ENCODE measurements around the gene RFX6.

DNA sequence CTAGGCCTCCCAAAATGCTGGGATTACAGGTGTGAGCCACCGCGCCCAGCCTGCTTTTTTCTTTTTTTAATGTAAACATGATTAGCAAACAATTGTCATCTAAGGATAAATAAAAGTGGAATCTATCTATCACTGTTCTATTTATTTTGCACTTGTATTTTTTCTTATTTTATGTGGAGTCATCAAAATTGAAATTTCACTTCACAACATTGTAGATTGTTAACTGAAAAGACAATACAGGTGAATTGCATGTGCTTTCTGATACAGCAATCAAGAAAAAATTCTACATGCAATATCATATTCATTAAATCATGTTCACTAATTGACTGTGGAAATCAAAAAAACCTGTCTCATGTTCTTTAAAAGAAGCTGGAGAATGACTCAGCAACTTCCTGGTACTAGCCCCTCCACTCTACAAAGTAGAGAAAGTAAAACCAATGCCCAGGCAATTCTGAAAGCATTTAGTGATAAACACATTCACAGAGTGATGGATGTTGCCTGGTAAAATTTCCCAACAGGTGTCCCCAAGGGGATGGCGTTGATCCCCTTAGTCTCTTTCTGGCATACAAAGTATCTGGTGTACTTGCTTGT lies 10.7 kb upstream of the RFX6 start:
- TF ChIP-seq, protein P1, sequence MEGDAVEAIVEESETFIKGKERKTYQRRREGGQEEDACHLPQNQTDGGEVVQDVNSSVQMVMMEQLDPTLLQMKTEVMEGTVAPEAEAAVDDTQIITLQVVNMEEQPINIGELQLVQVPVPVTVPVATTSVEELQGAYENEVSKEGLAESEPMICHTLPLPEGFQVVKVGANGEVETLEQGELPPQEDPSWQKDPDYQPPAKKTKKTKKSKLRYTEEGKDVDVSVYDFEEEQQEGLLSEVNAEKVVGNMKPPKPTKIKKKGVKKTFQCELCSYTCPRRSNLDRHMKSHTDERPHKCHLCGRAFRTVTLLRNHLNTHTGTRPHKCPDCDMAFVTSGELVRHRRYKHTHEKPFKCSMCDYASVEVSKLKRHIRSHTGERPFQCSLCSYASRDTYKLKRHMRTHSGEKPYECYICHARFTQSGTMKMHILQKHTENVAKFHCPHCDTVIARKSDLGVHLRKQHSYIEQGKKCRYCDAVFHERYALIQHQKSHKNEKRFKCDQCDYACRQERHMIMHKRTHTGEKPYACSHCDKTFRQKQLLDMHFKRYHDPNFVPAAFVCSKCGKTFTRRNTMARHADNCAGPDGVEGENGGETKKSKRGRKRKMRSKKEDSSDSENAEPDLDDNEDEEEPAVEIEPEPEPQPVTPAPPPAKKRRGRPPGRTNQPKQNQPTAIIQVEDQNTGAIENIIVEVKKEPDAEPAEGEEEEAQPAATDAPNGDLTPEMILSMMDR (conservative IDR thresholded peaks at IDR 0.05) = no peak
- TF ChIP-seq EZH2 (IDR thresholded peaks at IDR 0.05; ENCODE audit: low read depth) = no peak

All from PC-9 (cell line).